HG03175 (cell line): ENCODE measurements around the gene PARD6B.
"Not testable (repeated sequence)": the region's sequence is repeated elsewhere in the genome, so short reads cannot be mapped to it uniquely, and the experiment has no call there.

Experiments
- ATAC-seq: cut with Tn5 transposase; IDR thresholded peaks from one replicate; pipeline ENCODE4 v1.9.1; 2021; ENCODE audit warnings: mild to moderate bottlenecking, moderate library complexity; ENCODE audit not compliant: unreplicated experiment

PARD6B gene

GRCh38 chr20:50731055-50731929, at the start of gene PARD6B:
PARD6B (plus strand) TSS chr20:50731580; CDS start chr20:50731787, 207 bp downstream.
- peak; percentile 90 for ATAC-seq

GRCh38 chr20:50682065-50682464, 49.3 kb upstream of the PARD6B start:
- ATAC-seq, result no peak

GRCh38 chr20:50682947-50683530, 48.3 kb upstream of the PARD6B start:
- ATAC-seq, result no peak

GRCh38 chr20:50683570-50683969, 47.8 kb upstream of the PARD6B start:
- no peak for ATAC-seq

GRCh38 chr20:50686821-50687220, 44.6 kb upstream of the PARD6B start:
- ATAC-seq, result no peak

- ATAC-seq, result no peak
These were observed 43.0 kb upstream of the PARD6B start for GRCh38 chr20:50688256-50688975.

- ATAC-seq, result no peak
These were observed 41.3 kb upstream of the PARD6B start for GRCh38 chr20:50689864-50690649.

GRCh38 chr20:50690650-50691572, 40.5 kb upstream of the PARD6B start, which contains the start of gene RIPOR3:
RIPOR3 (minus strand) TSS chr20:50691542; CDS start chr20:50691128, 414 bp downstream.
- no peak for ATAC-seq

- ATAC-seq, result no peak
These were observed 39.5 kb upstream of the PARD6B start for GRCh38 chr20:50691573-50692551.

- ATAC-seq, result no peak
These were observed 38.8 kb upstream of the PARD6B start for GRCh38 chr20:50692552-50692933.

- no peak for ATAC-seq
These were observed 38.4 kb upstream of the PARD6B start for GRCh38 chr20:50693001-50693400.

- ATAC-seq, result no peak
These were observed 36.8 kb upstream of the PARD6B start for GRCh38 chr20:50694379-50695134.

- no peak for ATAC-seq
These were observed 36.1 kb upstream of the PARD6B start for GRCh38 chr20:50695135-50695872.

GRCh38 chr20:50698255-50698654, 33.1 kb upstream of the PARD6B start:
- ATAC-seq, result not testable (repeated sequence)

- ATAC-seq, result no peak
These were observed 31.7 kb upstream of the PARD6B start for GRCh38 chr20:50699688-50700087.

GRCh38 chr20:50701041-50701963, 30.1 kb upstream of the PARD6B start:
- no peak for ATAC-seq
